ENCODE measurements around the gene ATG5. TPM values are rescaled to one million over a fixed set of nuclear protein-coding genes. Genes with fewer than 3 reads are reported as not detected.
A peak's percentile ranks its signal among the peaks of the same experiment; 100 is the strongest.

ATG5 gene
- total and polyA plus RNA-seq, 2 experiments from 2014 or later: 35.4 to 42.8 TPM

DNA sequence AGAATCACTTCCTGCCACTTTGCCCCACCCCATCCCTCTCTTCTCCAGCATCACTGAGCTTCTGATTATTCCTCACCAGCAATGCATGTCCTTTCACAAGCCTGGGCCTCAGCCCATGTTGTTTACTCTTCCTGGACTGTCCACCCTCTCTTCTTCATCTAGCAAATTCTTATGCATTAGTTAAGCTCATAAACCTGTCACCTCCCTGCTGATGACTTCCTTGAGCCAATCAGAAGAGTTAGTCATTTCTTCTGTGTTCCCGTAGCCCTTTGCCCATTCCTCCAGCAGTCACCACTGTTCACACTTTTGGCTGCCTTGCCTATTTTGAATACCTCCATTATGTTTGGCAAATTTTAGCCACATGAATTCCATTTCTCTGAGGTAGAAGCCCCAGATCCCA lies 30.8 kb upstream of the ATG5 start:
- peaks cover 12% of the 10 kb centered on the region for H3K27me3 ChIP-seq
- DNase-seq (ENCODE audit: low spot score): no peak
- H3K27ac ChIP-seq: no peak overlapping the region
- 67% methylated on average over 1 of the region's 1 CpG for WGBS (ENCODE audit: low lambda C conversion rate, missing lambda C conversion rate)
- H3K4me1 ChIP-seq (ENCODE audit: insufficient read depth): no peaks in the 10 kb centered on the region
- no peak overlapping the region for H3K4me3 ChIP-seq
- H2AFZ ChIP-seq: no peak overlapping the region
- no peaks in the 10 kb centered on the region for H3K36me3 ChIP-seq (replicated peaks; ENCODE audit: insufficient read depth, low read depth)
- TF ChIP-seq, protein P1, sequence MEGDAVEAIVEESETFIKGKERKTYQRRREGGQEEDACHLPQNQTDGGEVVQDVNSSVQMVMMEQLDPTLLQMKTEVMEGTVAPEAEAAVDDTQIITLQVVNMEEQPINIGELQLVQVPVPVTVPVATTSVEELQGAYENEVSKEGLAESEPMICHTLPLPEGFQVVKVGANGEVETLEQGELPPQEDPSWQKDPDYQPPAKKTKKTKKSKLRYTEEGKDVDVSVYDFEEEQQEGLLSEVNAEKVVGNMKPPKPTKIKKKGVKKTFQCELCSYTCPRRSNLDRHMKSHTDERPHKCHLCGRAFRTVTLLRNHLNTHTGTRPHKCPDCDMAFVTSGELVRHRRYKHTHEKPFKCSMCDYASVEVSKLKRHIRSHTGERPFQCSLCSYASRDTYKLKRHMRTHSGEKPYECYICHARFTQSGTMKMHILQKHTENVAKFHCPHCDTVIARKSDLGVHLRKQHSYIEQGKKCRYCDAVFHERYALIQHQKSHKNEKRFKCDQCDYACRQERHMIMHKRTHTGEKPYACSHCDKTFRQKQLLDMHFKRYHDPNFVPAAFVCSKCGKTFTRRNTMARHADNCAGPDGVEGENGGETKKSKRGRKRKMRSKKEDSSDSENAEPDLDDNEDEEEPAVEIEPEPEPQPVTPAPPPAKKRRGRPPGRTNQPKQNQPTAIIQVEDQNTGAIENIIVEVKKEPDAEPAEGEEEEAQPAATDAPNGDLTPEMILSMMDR (IDR thresholded peaks at IDR 0.05; ENCODE audit: poor library complexity): no peak
- TF ChIP-seq EZH2 (IDR thresholded peaks at IDR 0.05; ENCODE audit: borderline replicate concordance): no peak
- TF ChIP-seq EZH2phosphoT487 (IDR thresholded peaks at IDR 0.05; ENCODE audit: low read depth, severe bottlenecking, unreplicated experiment): no peak
- no peaks in the 10 kb centered on the region for H3K79me2 ChIP-seq
- no peaks in the 10 kb centered on the region for H3K9me3 ChIP-seq (ENCODE audit: low read depth)
- no peaks in the 10 kb centered on the region for H3K9me2 ChIP-seq (replicated peaks; ENCODE audit: insufficient read depth)
- no peak overlapping the region for H3K4me2 ChIP-seq
- no peaks in the 10 kb centered on the region for H4K20me1 ChIP-seq (ENCODE audit: insufficient read depth, poor library complexity, severe bottlenecking)

DNA sequence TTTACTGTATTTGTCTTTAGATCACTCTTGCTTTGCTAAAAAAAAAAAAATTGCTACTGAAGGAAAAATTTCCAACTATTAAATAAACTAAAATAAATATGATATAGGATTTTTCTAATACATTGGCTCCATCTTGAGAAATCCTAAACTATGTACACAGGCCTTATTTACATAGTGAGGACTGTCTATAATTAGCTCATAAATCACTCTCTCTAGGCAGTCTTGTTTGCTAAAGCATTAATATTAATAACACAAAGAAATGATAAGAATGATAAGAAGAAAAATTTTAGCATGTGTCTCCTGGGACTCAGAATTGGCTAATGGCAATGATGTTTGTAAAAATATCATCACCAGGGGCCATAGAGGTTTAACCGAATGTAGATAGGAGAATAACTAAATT lies 21.7 kb upstream of the ATG5 start:
- TF ChIP-seq EZH2 (IDR thresholded peaks at IDR 0.05; ENCODE audit: borderline replicate concordance) (no peak), EZH2phosphoT487 (IDR thresholded peaks at IDR 0.05; ENCODE audit: low read depth, severe bottlenecking, unreplicated experiment) (peak; percentile 90)
- TF ChIP-seq, protein P1 (IDR thresholded peaks at IDR 0.05; ENCODE audit: poor library complexity): no peak
- no peak overlapping the region for H3K4me3 ChIP-seq
- H3K9me3 ChIP-seq (ENCODE audit: low read depth): no peaks in the 10 kb centered on the region
- H3K36me3 ChIP-seq (replicated peaks; ENCODE audit: insufficient read depth, low read depth): no peaks in the 10 kb centered on the region
- H3K27ac ChIP-seq: no peak overlapping the region
- no peak for DNase-seq (ENCODE audit: low spot score)
- no peaks in the 10 kb centered on the region for H3K27me3 ChIP-seq
- no peaks in the 10 kb centered on the region for H3K4me1 ChIP-seq (ENCODE audit: insufficient read depth)
- H3K79me2 ChIP-seq: no peaks in the 10 kb centered on the region
- H2AFZ ChIP-seq: no peak overlapping the region
- H3K9me2 ChIP-seq (replicated peaks; ENCODE audit: insufficient read depth): no peaks in the 10 kb centered on the region
- H3K4me2 ChIP-seq: no peak overlapping the region
- WGBS (ENCODE audit: low lambda C conversion rate, missing lambda C conversion rate): 54% methylated on average over 1 of the region's 1 CpG
- no peaks in the 10 kb centered on the region for H4K20me1 ChIP-seq (ENCODE audit: insufficient read depth, poor library complexity, severe bottlenecking)

DNA sequence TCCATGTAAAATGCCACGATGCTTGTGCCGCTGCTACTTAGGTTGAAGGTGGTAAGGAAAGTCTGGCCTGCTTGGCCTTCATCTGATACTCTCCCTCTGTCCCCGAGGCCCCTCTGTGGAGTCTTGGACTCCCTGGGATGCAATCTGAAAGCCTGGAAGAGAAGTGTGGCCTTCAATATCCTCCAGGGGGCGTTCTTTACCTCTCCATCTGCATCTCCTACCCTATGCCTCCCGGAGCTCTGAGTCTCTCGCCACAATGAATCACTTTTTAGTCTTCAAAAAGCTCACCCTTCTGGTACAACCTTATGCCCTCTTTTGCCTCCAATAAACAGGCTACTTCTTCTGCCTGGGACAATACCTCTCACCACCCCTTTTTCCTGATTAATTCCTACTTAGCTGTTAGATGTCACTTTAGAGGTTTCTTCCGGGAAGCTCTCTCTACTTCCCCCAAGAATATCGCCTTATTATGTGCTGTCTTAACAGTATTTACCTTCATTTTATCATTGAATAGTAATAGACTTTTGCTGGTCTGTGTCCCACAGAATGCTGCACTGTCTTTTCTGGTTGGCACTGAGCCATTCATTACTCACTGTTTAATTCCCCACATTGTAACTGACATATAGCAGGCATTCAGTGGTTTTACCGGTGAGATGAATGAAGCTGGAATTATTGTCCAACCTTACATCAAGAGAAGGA lies 13.9 kb upstream of the ATG5 start:
- WGBS (ENCODE audit: low lambda C conversion rate, missing lambda C conversion rate): 36% methylated on average over 9 of the region's 9 CpGs

More for the DNA sequence above, 13.9 kb upstream of the ATG5 start:
- Histone ChIP-seq H3K79me2 (no peaks in the 10 kb centered on the region), H3K4me1 (ENCODE audit: insufficient read depth) (no peaks in the 10 kb centered on the region), H3K36me3 (replicated peaks; ENCODE audit: insufficient read depth, low read depth) (no peaks in the 10 kb centered on the region), H3K4me3 (no peak overlapping the region), H3K27me3 (peaks cover 2% of the 10 kb centered on the region), H3K9me3 (ENCODE audit: low read depth) (no peaks in the 10 kb centered on the region), H3K9me2 (replicated peaks; ENCODE audit: insufficient read depth) (no peaks in the 10 kb centered on the region), H3K27ac (no peak overlapping the region), H3K4me2 (peak overlapping the region; percentile 52), H2AFZ (peak overlapping the region; percentile 31), H4K20me1 (ENCODE audit: insufficient read depth, poor library complexity, severe bottlenecking) (no peaks in the 10 kb centered on the region)
- TF ChIP-seq EZH2phosphoT487 (IDR thresholded peaks at IDR 0.05; ENCODE audit: low read depth, severe bottlenecking, unreplicated experiment): no peak
- TF ChIP-seq, protein P1 (IDR thresholded peaks at IDR 0.05; ENCODE audit: poor library complexity): peak; percentile 68
- peak; percentile 87 for DNase-seq (ENCODE audit: low spot score)
